GM12874 (cell line): ENCODE data around the gene TDRD3.
A peak's percentile ranks its signal among the peaks of the same experiment; 100 is the strongest.

Experiments
- CTCF ChIP-seq: IDR thresholded peaks from 2 replicates; pipeline ENCODE4 v1.5.1; 2011; ENCODE audit warnings: low read depth, mild to moderate bottlenecking, control low read depth, low read length, moderate library complexity; ENCODE audit not compliant: insufficient read depth

The TDRD3 gene

GRCh38 chr13:60417734-60418133 lies 20.7 kb downstream of the TDRD3 start:
- TF ChIP-seq CTCF = no peak

GRCh38 chr13:60418954-60419353 lies 21.9 kb downstream of the TDRD3 start:
- TF ChIP-seq CTCF = no peak

- TF ChIP-seq CTCF = no peak
These were observed 28.3 kb downstream of the TDRD3 start for GRCh38 chr13:60425332-60425731.

GRCh38 chr13:60426075-60426474 lies 29.1 kb downstream of the TDRD3 start:
- TF ChIP-seq CTCF = no peak

GRCh38 chr13:60427285-60427684 lies 30.3 kb downstream of the TDRD3 start:
- no peak for TF ChIP-seq CTCF

GRCh38 chr13:60431108-60431700 lies 34.2 kb downstream of the TDRD3 start:
- TF ChIP-seq CTCF = peak; percentile 70

GRCh38 chr13:60433505-60433904 lies 36.5 kb downstream of the TDRD3 start:
- no peak for TF ChIP-seq CTCF
